Activated CD4-positive, alpha-beta T cell treated with anti-CD3 and anti-CD28 coated beads, Interleukin-10, Interleukin-2, amounts not matched to agents 100 ng/mL and 50 ng/mL, durations not matched to agents 16 hours and 8 hours (primary cell): ENCODE results near the gene TTC7B.

ENCODE experiments used
- DNase-seq: peaks from one replicate; pipeline ENCODE4 v3.0.0-alpha.2; 2020

The TTC7B gene

GRCh38 chr14:90553298-90553920 is 262.8 kb downstream of the TTC7B start:
- DNase-seq = no peak

GRCh38 chr14:90552465-90553297 is 263.5 kb downstream of the TTC7B start:
- no peak for DNase-seq

GRCh38 chr14:90551733-90552464 is 264.3 kb downstream of the TTC7B start:
- DNase-seq = no peak

GRCh38 chr14:90551070-90551704 is 265.0 kb downstream of the TTC7B start:
- no peak for DNase-seq

- no peak for DNase-seq
Observed at GRCh38 chr14:90549794-90550641, 266.2 kb downstream of the TTC7B start.

- no peak for DNase-seq
Observed at GRCh38 chr14:90548455-90548854, 267.8 kb downstream of the TTC7B start.

GRCh38 chr14:90547968-90548367 is 268.3 kb downstream of the TTC7B start:
- no peak for DNase-seq

- no peak for DNase-seq
Observed at GRCh38 chr14:90547250-90547649, 269.0 kb downstream of the TTC7B start.

- no peak for DNase-seq
Observed at GRCh38 chr14:90546767-90547166, 269.5 kb downstream of the TTC7B start.

- no peak for DNase-seq
Observed at GRCh38 chr14:90545966-90546751, 270.1 kb downstream of the TTC7B start.

GRCh38 chr14:90545382-90545781 is 270.8 kb downstream of the TTC7B start:
- no peak for DNase-seq

GRCh38 chr14:90544971-90545370 is 271.3 kb downstream of the TTC7B start:
- no peak for DNase-seq

- DNase-seq = no peak
Observed at GRCh38 chr14:90544566-90544965, 271.7 kb downstream of the TTC7B start.

- DNase-seq = no peak
Observed at GRCh38 chr14:90543876-90544275, 272.4 kb downstream of the TTC7B start.

- no peak for DNase-seq
Observed at GRCh38 chr14:90541076-90541634, 275.1 kb downstream of the TTC7B start.

- no peak for DNase-seq
Observed at GRCh38 chr14:90540437-90540836, 275.8 kb downstream of the TTC7B start.

- no peak for DNase-seq
Observed at GRCh38 chr14:90539996-90540395, 276.2 kb downstream of the TTC7B start.

GRCh38 chr14:90539496-90539775 is 276.8 kb downstream of the TTC7B start:
- no peak for DNase-seq

- DNase-seq = no peak
Observed at GRCh38 chr14:90538716-90539495, 277.3 kb downstream of the TTC7B start.

- DNase-seq = no peak
Observed at GRCh38 chr14:90538095-90538494, 278.1 kb downstream of the TTC7B start.
